ENCODE measurements around the gene HLA-DMA.

DNA sequence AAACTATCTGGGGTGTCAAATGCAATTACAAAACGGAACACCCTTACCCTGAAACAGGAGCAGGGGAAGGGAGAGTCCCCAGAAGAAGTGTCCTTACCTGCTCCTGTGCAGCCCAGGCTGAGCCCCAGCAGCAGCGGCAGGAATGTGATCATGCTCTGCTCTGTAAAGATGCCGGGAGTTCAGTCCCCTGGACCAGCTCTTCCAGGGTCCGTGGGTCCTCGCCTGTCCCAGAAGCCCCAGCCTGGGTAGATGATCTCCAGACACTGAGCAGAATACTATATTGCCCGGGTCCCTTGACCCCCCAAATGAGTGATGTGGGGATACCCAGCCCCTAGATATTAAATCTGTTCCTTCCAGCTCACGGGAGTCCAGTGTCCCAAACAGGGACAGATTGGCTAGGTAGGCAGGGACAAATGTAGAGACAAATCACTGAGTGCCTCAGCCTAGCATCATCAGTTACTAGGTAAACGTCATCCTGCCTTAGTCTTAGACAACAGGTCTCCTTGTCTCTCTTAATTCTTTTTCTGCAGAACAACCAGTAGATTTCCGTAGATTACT is 12.2 kb downstream of the HLA-DMA start, which contains the start of gene HLA-DMB:
- TF ChIP-seq, protein P1, sequence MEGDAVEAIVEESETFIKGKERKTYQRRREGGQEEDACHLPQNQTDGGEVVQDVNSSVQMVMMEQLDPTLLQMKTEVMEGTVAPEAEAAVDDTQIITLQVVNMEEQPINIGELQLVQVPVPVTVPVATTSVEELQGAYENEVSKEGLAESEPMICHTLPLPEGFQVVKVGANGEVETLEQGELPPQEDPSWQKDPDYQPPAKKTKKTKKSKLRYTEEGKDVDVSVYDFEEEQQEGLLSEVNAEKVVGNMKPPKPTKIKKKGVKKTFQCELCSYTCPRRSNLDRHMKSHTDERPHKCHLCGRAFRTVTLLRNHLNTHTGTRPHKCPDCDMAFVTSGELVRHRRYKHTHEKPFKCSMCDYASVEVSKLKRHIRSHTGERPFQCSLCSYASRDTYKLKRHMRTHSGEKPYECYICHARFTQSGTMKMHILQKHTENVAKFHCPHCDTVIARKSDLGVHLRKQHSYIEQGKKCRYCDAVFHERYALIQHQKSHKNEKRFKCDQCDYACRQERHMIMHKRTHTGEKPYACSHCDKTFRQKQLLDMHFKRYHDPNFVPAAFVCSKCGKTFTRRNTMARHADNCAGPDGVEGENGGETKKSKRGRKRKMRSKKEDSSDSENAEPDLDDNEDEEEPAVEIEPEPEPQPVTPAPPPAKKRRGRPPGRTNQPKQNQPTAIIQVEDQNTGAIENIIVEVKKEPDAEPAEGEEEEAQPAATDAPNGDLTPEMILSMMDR (IDR thresholded peaks at IDR 0.05): peak in 1 of 6 experiments; percentile 21
- TF ChIP-seq POLR2A (IDR thresholded peaks at IDR 0.05) (peak in 2 of 4 donors; percentile 29 to 84), POLR2AphosphoS5 (IDR thresholded peaks at IDR 0.05) (peak in 1 of 2 donors; percentile 11)
